Measurements from ENCODE around the gene GADD45A.

DNA sequence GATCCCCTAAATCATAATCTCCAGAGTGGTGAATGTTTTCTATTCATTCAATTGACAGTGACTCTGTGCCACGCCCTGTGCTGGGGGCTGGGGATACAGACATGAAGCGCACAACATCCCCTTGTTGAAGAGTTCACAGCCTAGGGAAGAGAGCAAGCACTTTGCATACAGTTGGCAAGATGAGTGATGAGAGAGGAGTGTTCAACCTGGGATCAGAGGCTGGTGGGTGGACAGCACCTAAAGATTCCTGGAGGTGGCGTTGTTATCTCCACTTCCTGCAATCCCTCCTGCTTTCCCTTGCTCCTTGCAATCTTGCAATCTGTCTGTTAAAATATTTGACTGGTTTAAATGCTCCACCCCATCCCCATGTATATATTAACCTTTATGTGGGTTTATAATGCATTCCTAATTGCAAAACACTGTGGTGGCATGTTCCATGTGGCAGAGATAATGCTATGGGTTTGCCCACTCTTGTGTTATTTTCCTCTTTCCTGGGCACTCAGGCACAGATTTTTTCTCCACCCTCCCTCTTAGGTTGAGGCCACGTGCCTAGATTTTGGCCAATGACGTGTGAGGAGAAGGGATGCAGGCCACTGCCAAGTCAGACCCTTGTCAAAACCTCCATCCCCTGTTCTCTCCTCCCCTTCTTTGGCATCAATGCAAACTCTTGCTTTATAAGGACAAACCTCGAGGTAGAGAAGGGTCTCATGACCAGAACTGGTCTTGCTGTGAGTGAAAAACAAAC lies 36.2 kb upstream of the GADD45A start:
- TF ChIP-seq CSDC2 (CRISPR knock-in tag; IDR thresholded peaks at IDR 0.05) (no peak), ARNTL (CRISPR knock-in tag; IDR thresholded peaks at IDR 0.05; ENCODE audit: borderline replicate concordance, low read depth) (no peak), ZFP30 (CRISPR knock-in tag; IDR thresholded peaks at IDR 0.05) (no peak), POU6F1 (CRISPR knock-in tag; IDR thresholded peaks at IDR 0.05; ENCODE audit: borderline replicate concordance, low read depth) (no peak), OSR1 (CRISPR knock-in tag; IDR thresholded peaks at IDR 0.05) (no peak)
- TF ChIP-seq, protein P1, sequence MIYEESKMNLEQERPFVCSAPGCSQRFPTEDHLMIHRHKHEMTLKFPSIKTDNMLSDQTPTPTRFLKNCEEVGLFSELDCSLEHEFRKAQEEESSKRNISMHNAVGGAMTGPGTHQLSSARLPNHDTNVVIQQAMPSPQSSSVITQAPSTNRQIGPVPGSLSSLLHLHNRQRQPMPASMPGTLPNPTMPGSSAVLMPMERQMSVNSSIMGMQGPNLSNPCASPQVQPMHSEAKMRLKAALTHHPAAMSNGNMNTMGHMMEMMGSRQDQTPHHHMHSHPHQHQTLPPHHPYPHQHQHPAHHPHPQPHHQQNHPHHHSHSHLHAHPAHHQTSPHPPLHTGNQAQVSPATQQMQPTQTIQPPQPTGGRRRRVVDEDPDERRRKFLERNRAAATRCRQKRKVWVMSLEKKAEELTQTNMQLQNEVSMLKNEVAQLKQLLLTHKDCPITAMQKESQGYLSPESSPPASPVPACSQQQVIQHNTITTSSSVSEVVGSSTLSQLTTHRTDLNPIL (CRISPR knock-in tag; IDR thresholded peaks at IDR 0.05; ENCODE audit: low read depth) = no peak
